Mucosa of gallbladder (tissue), 1 donor: ENCODE results near the gene HDAC4. TPM values are rescaled to one million over a fixed set of nuclear protein-coding genes. Genes with fewer than 3 reads are reported as not detected.
"Not testable (repeated sequence)": the region's sequence is repeated elsewhere in the genome, so short reads cannot be mapped to it uniquely, and the experiment has no call there.

Source experiments
- DNase-seq: peaks from one replicate; pipeline ENCODE4 v3.0.0-alpha.2; 2020; ENCODE audit warnings: low spot score
- total RNA-seq: library from RNA; stranded (reverse); gene quantifications from one replicate; pipeline ENCODE4 v1.2.1, GENCODE V29; 2021
- donor health status: DM: no; HTN: no; CAD: no.

The HDAC4 gene
- total RNA-seq, 1 donor from 2014 or later = 103 TPM

GRCh38 chr2:239188536-239188935 lies 212.3 kb downstream of the HDAC4 start:
- no peak for DNase-seq

- no peak for DNase-seq
Observed at GRCh38 chr2:239187464-239188253, 213.2 kb downstream of the HDAC4 start.

- DNase-seq = no peak
Observed at GRCh38 chr2:239186516-239187357, 214.1 kb downstream of the HDAC4 start.

GRCh38 chr2:239184968-239185903 lies 215.6 kb downstream of the HDAC4 start:
- DNase-seq = no peak

GRCh38 chr2:239184179-239184578 lies 216.6 kb downstream of the HDAC4 start:
- no peak for DNase-seq

GRCh38 chr2:239182981-239183791 lies 217.6 kb downstream of the HDAC4 start:
- DNase-seq = no peak

- no peak for DNase-seq
Observed at GRCh38 chr2:239181903-239182581, 218.8 kb downstream of the HDAC4 start.

- DNase-seq = no peak
Observed at GRCh38 chr2:239181074-239181902, 219.5 kb downstream of the HDAC4 start.

- DNase-seq = no peak
Observed at GRCh38 chr2:239180526-239181073, 220.2 kb downstream of the HDAC4 start.

GRCh38 chr2:239179851-239180371 lies 220.9 kb downstream of the HDAC4 start:
- DNase-seq = no peak

GRCh38 chr2:239178954-239179353 lies 221.9 kb downstream of the HDAC4 start:
- DNase-seq = no peak

GRCh38 chr2:239178484-239178883 lies 222.3 kb downstream of the HDAC4 start:
- no peak for DNase-seq

- no peak for DNase-seq
Observed at GRCh38 chr2:239177908-239178307, 222.9 kb downstream of the HDAC4 start.

- DNase-seq = no peak
Observed at GRCh38 chr2:239177325-239177724, 223.5 kb downstream of the HDAC4 start.

GRCh38 chr2:239176138-239176803 lies 224.5 kb downstream of the HDAC4 start:
- not testable (repeated sequence) for DNase-seq

GRCh38 chr2:239175181-239175580 lies 225.6 kb downstream of the HDAC4 start:
- no peak for DNase-seq

- DNase-seq = no peak
Observed at GRCh38 chr2:239173301-239173700, 227.5 kb downstream of the HDAC4 start.

- DNase-seq = no peak
Observed at GRCh38 chr2:239171643-239172042, 229.2 kb downstream of the HDAC4 start.
